ENCODE results near the gene WBP1. TPM values are rescaled to one million over a fixed set of nuclear protein-coding genes. Genes with fewer than 3 reads are reported as not detected.

WBP1 gene
- total RNA-seq, 1 experiment from 2014 or later, result 67.6 TPM

GRCh38 chr2:74418312-74418711 is 39.9 kb upstream of the WBP1 start:
- H3K27ac ChIP-seq (ENCODE audit: low read length), result no peak overlapping the region
- no peak overlapping the region for H3K4me3 ChIP-seq (ENCODE audit: low read depth in 2 of 2, low read length in 2 of 2)
- no TSS peak for BruUV-seq (replicated peaks)
- DNase-seq (ENCODE audit: low read depth, low spot score) (no peak), ATAC-seq (no peak)
- no peak for TF ChIP-seq SIN3A (IDR thresholded peaks at IDR 0.05; ENCODE audit: borderline replicate concordance, insufficient read depth, low read depth, low read length)
- TF ChIP-seq POLR2AphosphoS5 (IDR thresholded peaks at IDR 0.05; ENCODE audit: low read depth, low read length), result no peak
- TF ChIP-seq CTCF (IDR thresholded peaks at IDR 0.05), result no peak
- TF ChIP-seq REST (IDR thresholded peaks at IDR 0.05; ENCODE audit: insufficient read depth in 1 of 2, low read depth in 2 of 2, low read length in 1 of 2), result no peak
- TF ChIP-seq TCF7L2 (IDR thresholded peaks at IDR 0.05; ENCODE audit: low read depth, low read length), result no peak
- CTCF ChIA-PET, result interaction anchor here (0.6 kb wide), 1 partner anchor 24 kb away, joined by 3 read pairs; no protein-coding TSS in a partner anchor
- POLR2A ChIA-PET, result interaction anchor here (0.6 kb wide), 1 partner anchor 677 kb away, joined by 3 read pairs; no protein-coding TSS in a partner anchor
- peaks cover 4% of the 10 kb centered on the region; the same call in 1 of the 2 replicates for H3K4me1 ChIP-seq (ENCODE audit: control insufficient read depth, insufficient read depth, low read length)
- H3K36me3 ChIP-seq (ENCODE audit: control insufficient read depth, insufficient read depth, low read length), result no peaks in the 10 kb centered on the region; the same call in 1 of the 2 replicates
- intact Hi-C loops (cut with micrococcal nuclease; ENCODE audit: unreplicated experiment) (no loop called here), in situ Hi-C loops (cut with HindIII; ENCODE audit: low pct_unique_long_range_greater_than_20kb, low sequenced_read_pairs) (no loop called here)
- no peaks in the 10 kb centered on the region for H3K27me3 ChIP-seq (ENCODE audit: control insufficient read depth, insufficient read depth, low read length)
- H3K9me3 ChIP-seq (ENCODE audit: control insufficient read depth, insufficient read depth, low read depth, low read length), result no peaks in the 10 kb centered on the region

GRCh38 chr2:74419345-74419744 is 38.9 kb upstream of the WBP1 start:
- ChIA-PET POLR2A (interaction anchor here (0.6 kb wide), 1 partner anchor 10 kb away, joined by 4 read pairs; no protein-coding TSS in a partner anchor), CTCF (no interaction called here)
- ATAC-seq (no peak), DNase-seq (ENCODE audit: low read depth, low spot score) (no peak)
- H3K36me3 ChIP-seq (ENCODE audit: control insufficient read depth, insufficient read depth, low read length), result no peaks in the 10 kb centered on the region; the same call in 1 of the 2 replicates
- H3K27me3 ChIP-seq (ENCODE audit: control insufficient read depth, insufficient read depth, low read length), result no peaks in the 10 kb centered on the region
- in situ Hi-C loops (cut with HindIII; ENCODE audit: low pct_unique_long_range_greater_than_20kb, low sequenced_read_pairs) (no loop called here), intact Hi-C loops (cut with micrococcal nuclease; ENCODE audit: unreplicated experiment) (no loop called here)
- BruUV-seq (replicated peaks), result no TSS peak
- TF ChIP-seq TCF7L2 (IDR thresholded peaks at IDR 0.05; ENCODE audit: low read depth, low read length) (no peak), REST (IDR thresholded peaks at IDR 0.05; ENCODE audit: insufficient read depth in 1 of 2, low read depth in 2 of 2, low read length in 1 of 2) (no peak), SIN3A (IDR thresholded peaks at IDR 0.05; ENCODE audit: borderline replicate concordance, insufficient read depth, low read depth, low read length) (no peak)
- no peak overlapping the region for H3K4me3 ChIP-seq (ENCODE audit: low read depth in 2 of 2, low read length in 2 of 2)
- no peak overlapping the region for H3K27ac ChIP-seq (ENCODE audit: low read length)
- H3K9me3 ChIP-seq (ENCODE audit: control insufficient read depth, insufficient read depth, low read depth, low read length), result no peaks in the 10 kb centered on the region
- peaks cover 4% of the 10 kb centered on the region; the same call in 1 of the 2 replicates for H3K4me1 ChIP-seq (ENCODE audit: control insufficient read depth, insufficient read depth, low read length)
